SK-N-SH treated with all-trans-retinoic acid at 6 μM for 48 hours (cell line): Measurements from ENCODE around the gene MGLL.

ENCODE experiments used
- ZFP30 ChIP-seq: fragments of 450-650 bp; formaldehyde crosslinking; IDR thresholded peaks from 2 replicates; pipeline ENCODE4 v1.5.0; 2022; ENCODE audit warnings: mild to moderate bottlenecking, moderate library complexity
- ZNF70 ChIP-seq: fragments of 450-650 bp; formaldehyde crosslinking; IDR thresholded peaks from 2 replicates; pipeline ENCODE4 v1.5.0; 2020; ENCODE audit warnings: mild to moderate bottlenecking, moderate library complexity
- TF ChIP-seq, protein P1 (sequence below): fragments of 250-450 bp; sonication (Bioruptor Pico); IDR thresholded peaks from 2 replicates; pipeline ENCODE4 v1.8.0; 2020; ENCODE audit warnings: mild to moderate bottlenecking, moderate library complexity, borderline replicate concordance

DNA sequence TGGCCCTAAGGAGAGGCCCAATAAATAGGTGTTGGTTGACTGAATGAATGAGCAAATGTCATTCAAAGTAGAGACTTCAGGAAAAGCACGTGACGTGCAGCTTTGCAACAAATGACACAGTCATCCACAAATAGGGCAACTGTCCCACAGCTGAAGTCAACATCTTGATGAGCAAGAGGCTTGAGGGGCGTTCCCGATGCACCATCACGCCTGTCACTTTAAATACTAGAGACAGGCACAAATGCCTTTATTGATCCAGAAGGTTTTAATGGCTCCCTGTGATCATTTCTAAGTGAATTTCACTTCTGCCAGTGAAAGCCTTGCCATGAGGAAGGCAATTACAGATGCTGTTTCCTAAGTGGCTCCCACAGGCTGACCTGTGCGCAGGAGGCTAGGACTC is 105.9 kb downstream of the MGLL start:
- TF ChIP-seq ZNF70: no peak
- TF ChIP-seq ZFP30 (CRISPR knock-in tag): no peak
- TF ChIP-seq, protein P1, sequence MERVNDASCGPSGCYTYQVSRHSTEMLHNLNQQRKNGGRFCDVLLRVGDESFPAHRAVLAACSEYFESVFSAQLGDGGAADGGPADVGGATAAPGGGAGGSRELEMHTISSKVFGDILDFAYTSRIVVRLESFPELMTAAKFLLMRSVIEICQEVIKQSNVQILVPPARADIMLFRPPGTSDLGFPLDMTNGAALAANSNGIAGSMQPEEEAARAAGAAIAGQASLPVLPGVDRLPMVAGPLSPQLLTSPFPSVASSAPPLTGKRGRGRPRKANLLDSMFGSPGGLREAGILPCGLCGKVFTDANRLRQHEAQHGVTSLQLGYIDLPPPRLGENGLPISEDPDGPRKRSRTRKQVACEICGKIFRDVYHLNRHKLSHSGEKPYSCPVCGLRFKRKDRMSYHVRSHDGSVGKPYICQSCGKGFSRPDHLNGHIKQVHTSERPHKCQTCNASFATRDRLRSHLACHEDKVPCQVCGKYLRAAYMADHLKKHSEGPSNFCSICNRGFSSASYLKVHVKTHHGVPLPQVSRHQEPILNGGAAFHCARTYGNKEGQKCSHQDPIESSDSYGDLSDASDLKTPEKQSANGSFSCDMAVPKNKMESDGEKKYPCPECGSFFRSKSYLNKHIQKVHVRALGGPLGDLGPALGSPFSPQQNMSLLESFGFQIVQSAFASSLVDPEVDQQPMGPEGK: no peak
